Endodermal cell (in vitro differentiated cells): Measurements from ENCODE around the gene TMEM243. TPM values are rescaled to one million over a fixed set of nuclear protein-coding genes. Genes with fewer than 3 reads are reported as not detected.
A peak's percentile ranks its signal among the peaks of the same experiment; 100 is the strongest.
"Not testable (repeated sequence)": the region's sequence is repeated elsewhere in the genome, so short reads cannot be mapped to it uniquely, and the experiment has no call there.

Source experiments
- DNase-seq: peaks from one replicate; pipeline ENCODE4 v3.0.0-alpha.2; 2017
- H3K27ac ChIP-seq: 2 replicates; pipeline ENCODE4 v1.5.1; 2013; ENCODE audit warnings: mild to moderate bottlenecking, low read depth, low read length, moderate library complexity
- H3K27me3 ChIP-seq: 2 replicates; pipeline ENCODE4 v1.6.1; 2013; ENCODE audit warnings: mild to moderate bottlenecking, low read length, moderate library complexity; ENCODE audit not compliant: insufficient read depth, control insufficient read depth, poor library complexity, severe bottlenecking
- H3K36me3 ChIP-seq: 2 replicates; pipeline ENCODE4 v1.7.0; 2013; ENCODE audit warnings: mild to moderate bottlenecking, low read length, moderate library complexity; ENCODE audit not compliant: control insufficient read depth, insufficient read depth
- H3K4me1 ChIP-seq: one replicate; pipeline ENCODE4 v1.7.0; 2013; ENCODE audit warnings: low read length; ENCODE audit not compliant: control insufficient read depth, insufficient read depth
- H3K4me3 ChIP-seq: 2 replicates; pipeline ENCODE4 v1.5.1; 2013; ENCODE audit warnings: mild to moderate bottlenecking, low read length, moderate library complexity
- H3K9ac ChIP-seq: 2 replicates; pipeline ENCODE4 v1.6.1; 2013; ENCODE audit warnings: mild to moderate bottlenecking, low read length, moderate library complexity; ENCODE audit not compliant: poor library complexity, severe bottlenecking; ENCODE audit errors: extremely low read depth
- H3K9me3 ChIP-seq: 2 replicates; pipeline ENCODE4 v1.6.1; 2013; ENCODE audit warnings: mild to moderate bottlenecking, low read length, moderate library complexity; ENCODE audit not compliant: control insufficient read depth
- H3K27ac Mint-ChIP-seq: 2 replicates; pipeline ENCODE4 v1.8.0; 2020; ENCODE audit warnings: mixed read lengths
- H3K27me3 Mint-ChIP-seq: 2 replicates; pipeline ENCODE4 v1.8.0; 2021; ENCODE audit warnings: mild to moderate bottlenecking, mixed read lengths; ENCODE audit not compliant: insufficient read depth
- H3K36me3 Mint-ChIP-seq: 2 replicates; pipeline ENCODE4 v1.8.0; 2020; ENCODE audit warnings: low read depth, mixed read lengths
- H3K4me1 Mint-ChIP-seq: 2 replicates; pipeline ENCODE4 v1.8.0; 2020; ENCODE audit warnings: mixed read lengths
- H3K4me3 Mint-ChIP-seq: 2 replicates; pipeline ENCODE4 v1.8.0; 2020; ENCODE audit warnings: mild to moderate bottlenecking, moderate library complexity, mixed read lengths
- H3K9me3 Mint-ChIP-seq: 2 replicates; pipeline ENCODE4 v1.8.0; 2020; ENCODE audit warnings: mild to moderate bottlenecking, mixed read lengths
- CTCF ChIP-seq: fragments of 200-600 bp; sonication (generic); conservative IDR thresholded peaks from 2 replicates; pipeline ENCODE4 v1.5.0; 2021; ENCODE audit warnings: antibody characterized with exemption, mild to moderate bottlenecking
- WGBS, 2 experiments: methylation state at CpG; one replicate each; pipeline versions ENCODE4 v1.1.5 to v1.1.7; 2013; ENCODE audit warnings: missing lambda C conversion rate in 2 of 2, mixed read lengths in 1 of 2; ENCODE audit not compliant: insufficient coverage in 1 of 2, insufficient read length in 1 of 2; 5-methylcytosine and 5-hydroxymethylcytosine counted together
- total RNA-seq, 2 donors: library from RNA; stranded (reverse); fragmentation: NEBNext Ultra II Directional in 1 of 2; extraction: Animal tissue kit (Norgen Biotek cat#: 25700) in 1 of 2; gene quantifications; 2 replicates in 1 of 2; 3 replicates in 1 of 2; pipeline ENCODE4 v1.2.1, GENCODE V29; 2021

TMEM243 gene
- total RNA-seq, 2 donors from 2014 or later, result 21.7 to 22.3 TPM

- Histone ChIP-seq H3K4me1 (no peaks in the 10 kb centered on the region), H3K36me3 (peaks cover 34% of the 10 kb centered on the region), H3K27ac (no peak overlapping the region), H3K4me3 (no peak overlapping the region), H3K27me3 (no peaks in the 10 kb centered on the region), H3K9me3 (peaks cover 60% of the 10 kb centered on the region), H3K9ac (no peak overlapping the region)
- H3K27ac Mint-ChIP-seq, result no peak overlapping the region
- H3K4me3 Mint-ChIP-seq, result no peak overlapping the region
- peaks cover 36% of the 10 kb centered on the region for H3K9me3 Mint-ChIP-seq
- WGBS, 2 experiments, result 94% methylated on average over 18 of the region's 18 CpGs
- H3K4me1 Mint-ChIP-seq, result peaks cover 8% of the 10 kb centered on the region
- no peak for TF ChIP-seq CTCF
- peaks cover 61% of the 10 kb centered on the region for H3K36me3 Mint-ChIP-seq
- no peaks in the 10 kb centered on the region for H3K27me3 Mint-ChIP-seq
- no peak for DNase-seq
Observed at GRCh38 chr7:87209295-87209924, 10.1 kb downstream of the TMEM243 start.

- Mint-ChIP-seq H3K4me1 (no peaks in the 10 kb centered on the region), H3K27ac (no peak overlapping the region), H3K27me3 (no peaks in the 10 kb centered on the region), H3K4me3 (no peak overlapping the region), H3K36me3 (peaks cover 72% of the 10 kb centered on the region), H3K9me3 (peaks cover 51% of the 10 kb centered on the region)
- no peak for DNase-seq
- Histone ChIP-seq H3K27ac (no peak overlapping the region), H3K9me3 (peaks cover 81% of the 10 kb centered on the region), H3K9ac (no peak overlapping the region), H3K36me3 (peaks cover 43% of the 10 kb centered on the region), H3K27me3 (no peaks in the 10 kb centered on the region), H3K4me1 (no peaks in the 10 kb centered on the region), H3K4me3 (no peak overlapping the region)
- WGBS, 2 experiments, result 89% methylated on average over 1 of the region's 1 CpG; no CpG with 5 or more reads in 1 of the 2 experiments
- no peak for TF ChIP-seq CTCF
Observed at GRCh38 chr7:87206361-87206760, 13.2 kb downstream of the TMEM243 start.

- not testable (repeated sequence) for H3K4me3 Mint-ChIP-seq, H3K4me3 ChIP-seq, DNase-seq, H3K27me3 Mint-ChIP-seq, H3K27ac Mint-ChIP-seq, H3K4me1 ChIP-seq, H3K27me3 ChIP-seq, H3K27ac ChIP-seq, H3K9ac ChIP-seq, H3K4me1 Mint-ChIP-seq
- H3K9me3 Mint-ChIP-seq, result peaks cover 51% of the 10 kb centered on the region
- Histone ChIP-seq H3K36me3 (peaks cover 43% of the 10 kb centered on the region), H3K9me3 (peaks cover 75% of the 10 kb centered on the region)
- H3K36me3 Mint-ChIP-seq, result peaks cover 75% of the 10 kb centered on the region
- 83 to 95% methylated on average over 1 to 3 of the region's 3 CpGs for WGBS, 2 experiments
Observed at GRCh38 chr7:87205701-87206100, 13.8 kb downstream of the TMEM243 start.

- Mint-ChIP-seq H3K36me3 (peaks cover 78% of the 10 kb centered on the region), H3K27ac (no peak overlapping the region), H3K4me3 (no peak overlapping the region), H3K27me3 (no peaks in the 10 kb centered on the region), H3K4me1 (no peaks in the 10 kb centered on the region), H3K9me3 (peaks cover 51% of the 10 kb centered on the region)
- H3K9ac ChIP-seq, result no peak overlapping the region
- H3K4me1 ChIP-seq, result no peaks in the 10 kb centered on the region
- H3K9me3 ChIP-seq, result peaks cover 69% of the 10 kb centered on the region
- DNase-seq, result no peak
- H3K36me3 ChIP-seq, result peaks cover 48% of the 10 kb centered on the region
- H3K27me3 ChIP-seq, result no peaks in the 10 kb centered on the region
- peak overlapping the region; percentile 27 for H3K4me3 ChIP-seq
- H3K27ac ChIP-seq, result no peak overlapping the region
- WGBS, 2 experiments, result 77 to 82% methylated on average over 3 of the region's 3 CpGs
- TF ChIP-seq CTCF, result no peak
Observed at GRCh38 chr7:87204933-87205332, 14.6 kb downstream of the TMEM243 start.

- Histone ChIP-seq H3K36me3 (peaks cover 55% of the 10 kb centered on the region), H3K9me3 (peaks cover 62% of the 10 kb centered on the region)
- WGBS, 2 experiments, result 79 to 93% methylated on average over 2 to 4 of the region's 4 CpGs
- H3K27me3 Mint-ChIP-seq, H3K4me1 ChIP-seq, H3K27ac Mint-ChIP-seq, H3K9ac ChIP-seq, DNase-seq, H3K27me3 ChIP-seq, H3K4me1 Mint-ChIP-seq, H3K4me3 Mint-ChIP-seq, H3K4me3 ChIP-seq, H3K27ac ChIP-seq: not testable (repeated sequence)
- Mint-ChIP-seq H3K36me3 (peaks cover 81% of the 10 kb centered on the region), H3K9me3 (peaks cover 48% of the 10 kb centered on the region)
Observed at GRCh38 chr7:87203929-87204328, 15.6 kb downstream of the TMEM243 start.
